GM21717 (cell line): Measurements from ENCODE around the gene MUC5B.
"Not testable (repeated sequence)": the region's sequence is repeated elsewhere in the genome, so short reads cannot be mapped to it uniquely, and the experiment has no call there.

Experiments
- ATAC-seq: cut with Tn5 transposase; IDR thresholded peaks from one replicate; pipeline ENCODE4 v1.9.1; 2021; ENCODE audit warnings: mild to moderate bottlenecking, moderate library complexity; ENCODE audit not compliant: unreplicated experiment

MUC5B gene

GRCh38 chr11:1244557-1244956 lies 21.7 kb downstream of the MUC5B start:
- ATAC-seq: not testable (repeated sequence)

- ATAC-seq: not testable (repeated sequence)
Measured at GRCh38 chr11:1245717-1246116, 22.9 kb downstream of the MUC5B start.

- not testable (repeated sequence) for ATAC-seq
Measured at GRCh38 chr11:1246301-1246700, 23.4 kb downstream of the MUC5B start.

GRCh38 chr11:1247026-1247425 lies 24.2 kb downstream of the MUC5B start:
- not testable (repeated sequence) for ATAC-seq

- ATAC-seq: not testable (repeated sequence)
Measured at GRCh38 chr11:1248951-1249350, 26.1 kb downstream of the MUC5B start.

GRCh38 chr11:1250411-1250810 lies 27.5 kb downstream of the MUC5B start:
- not testable (repeated sequence) for ATAC-seq

- no peak for ATAC-seq
Measured at GRCh38 chr11:1251236-1251770, 28.4 kb downstream of the MUC5B start.

GRCh38 chr11:1252371-1253102 lies 29.7 kb downstream of the MUC5B start:
- ATAC-seq: no peak

- ATAC-seq: no peak
Measured at GRCh38 chr11:1253103-1253485, 30.2 kb downstream of the MUC5B start.

GRCh38 chr11:1254086-1254648 lies 31.3 kb downstream of the MUC5B start:
- no peak for ATAC-seq

- no peak for ATAC-seq
Measured at GRCh38 chr11:1254733-1255132, 31.9 kb downstream of the MUC5B start.

- ATAC-seq: no peak
Measured at GRCh38 chr11:1255151-1255550, 32.3 kb downstream of the MUC5B start.

- ATAC-seq: no peak
Measured at GRCh38 chr11:1256257-1257045, 33.6 kb downstream of the MUC5B start.

GRCh38 chr11:1257366-1257765 lies 34.5 kb downstream of the MUC5B start:
- ATAC-seq: no peak

GRCh38 chr11:1257916-1258315 lies 35.0 kb downstream of the MUC5B start:
- ATAC-seq: no peak

GRCh38 chr11:1258401-1259075 lies 35.7 kb downstream of the MUC5B start:
- ATAC-seq: no peak

- ATAC-seq: no peak
Measured at GRCh38 chr11:1259076-1259461, 36.2 kb downstream of the MUC5B start.

GRCh38 chr11:1259561-1259960 lies 36.7 kb downstream of the MUC5B start:
- ATAC-seq: no peak

GRCh38 chr11:1260023-1260501 lies 37.2 kb downstream of the MUC5B start:
- ATAC-seq: no peak

- no peak for ATAC-seq
Measured at GRCh38 chr11:1260620-1261019, 37.8 kb downstream of the MUC5B start.
